ENCODE data around the gene CR1. TPM values are rescaled to one million over a fixed set of nuclear protein-coding genes. Genes with fewer than 3 reads are reported as not detected.

The CR1 gene
- total RNA-seq, 4 donors from 2014 or later, result 1.5 to 12.0 (median 3.3) TPM

GRCh38 chr1:207603777-207604176 lies 107.8 kb downstream of the CR1 start:
- Histone ChIP-seq H3K9me3 (no peaks in the 10 kb centered on the region), H3K27me3 (no peaks in the 10 kb centered on the region), H3K4me3 (no peak overlapping the region), H3K36me3 (no peaks in the 10 kb centered on the region), H3K27ac (no peak overlapping the region), H3K4me1 (no peaks in the 10 kb centered on the region)
- intact Hi-C loops (cut with DNase I; ENCODE audit: low total_unique reads) (no loop called here), in situ Hi-C loops (cut with MboI; ENCODE audit: low pct_ligation_motif_present in 1 of 4, low pct_unique_long_range_greater_than_20kb in 1 of 4, low sequenced_read_pairs in 3 of 4) (no loop called here)
- 53 to 61% methylated on average over 6 of the region's 6 CpGs for WGBS, 2 donors (ENCODE audit: low coverage in 1 of 2)
- no peak for TF ChIP-seq POLR2AphosphoS5 (IDR thresholded peaks at IDR 0.05)
- DNase-seq, result no peak

- Histone ChIP-seq H3K36me3 (no peaks in the 10 kb centered on the region), H3K27me3 (no peaks in the 10 kb centered on the region), H3K27ac (no peak overlapping the region), H3K4me3 (no peak overlapping the region), H3K9me3 (no peaks in the 10 kb centered on the region), H3K4me1 (no peaks in the 10 kb centered on the region)
- in situ Hi-C loops (cut with MboI; ENCODE audit: low pct_ligation_motif_present in 1 of 4, low pct_unique_long_range_greater_than_20kb in 1 of 4, low sequenced_read_pairs in 3 of 4), result no loop called here
- intact Hi-C loops (cut with DNase I; ENCODE audit: low total_unique reads), result no loop called here
- no peak for TF ChIP-seq EP300 (IDR thresholded peaks at IDR 0.05; ENCODE audit: low read depth)
- no peak for TF ChIP-seq POLR2A (IDR thresholded peaks at IDR 0.05)
- no peak for TF ChIP-seq POLR2AphosphoS5 (IDR thresholded peaks at IDR 0.05)
- TF ChIP-seq CTCF (IDR thresholded peaks at IDR 0.05), result no peak
- no peak for DNase-seq
- WGBS, 2 donors (ENCODE audit: low coverage in 1 of 2), result 89 to 92% methylated on average over 6 to 7 of the region's 7 CpGs
Measured at GRCh38 chr1:207605444-207606361, 109.7 kb downstream of the CR1 start.

- H3K4me3 ChIP-seq, result no peak overlapping the region
- in situ Hi-C loops (cut with MboI; ENCODE audit: low pct_ligation_motif_present in 1 of 4, low pct_unique_long_range_greater_than_20kb in 1 of 4, low sequenced_read_pairs in 3 of 4), result no loop called here
Measured at GRCh38 chr1:207606362-207606755, 110.4 kb downstream of the CR1 start.

GRCh38 chr1:207612762-207613161 lies 116.8 kb downstream of the CR1 start:
- no peaks in the 10 kb centered on the region for H3K27me3 ChIP-seq
- intact Hi-C loops (cut with DNase I; ENCODE audit: low total_unique reads), result no loop called here
- H3K36me3 ChIP-seq, result no peaks in the 10 kb centered on the region
- H3K9me3 ChIP-seq, result no peaks in the 10 kb centered on the region
- no peak for DNase-seq
- in situ Hi-C loops (cut with MboI; ENCODE audit: low pct_ligation_motif_present in 1 of 4, low pct_unique_long_range_greater_than_20kb in 1 of 4, low sequenced_read_pairs in 3 of 4), result no loop called here
- H3K27ac ChIP-seq, result no peak overlapping the region
- H3K4me3 ChIP-seq, result no peak overlapping the region
- TF ChIP-seq EP300 (IDR thresholded peaks at IDR 0.05; ENCODE audit: low read depth) (no peak), POLR2AphosphoS5 (IDR thresholded peaks at IDR 0.05) (no peak), POLR2A (IDR thresholded peaks at IDR 0.05) (no peak), CTCF (IDR thresholded peaks at IDR 0.05) (no peak)
- 83% methylated on average over 11 of the region's 11 CpGs; no CpG with 5 or more reads in 1 of the 2 donors for WGBS, 2 donors (ENCODE audit: low coverage in 1 of 2)
- no peaks in the 10 kb centered on the region for H3K4me1 ChIP-seq

More at GRCh38 chr1:207606362-207606755, 110.4 kb downstream of the CR1 start:
- H3K36me3 ChIP-seq, result no peaks in the 10 kb centered on the region
- 82 to 87% methylated on average over 2 of the region's 2 CpGs for WGBS, 2 donors (ENCODE audit: low coverage in 1 of 2)
- no peak overlapping the region for H3K27ac ChIP-seq
- H3K4me1 ChIP-seq, result no peaks in the 10 kb centered on the region
- TF ChIP-seq POLR2AphosphoS5 (IDR thresholded peaks at IDR 0.05), result no peak
- TF ChIP-seq POLR2A (IDR thresholded peaks at IDR 0.05), result no peak
- TF ChIP-seq EP300 (IDR thresholded peaks at IDR 0.05; ENCODE audit: low read depth), result no peak
- TF ChIP-seq CTCF (IDR thresholded peaks at IDR 0.05), result no peak
- no peak for DNase-seq
- H3K27me3 ChIP-seq, result no peaks in the 10 kb centered on the region
- H3K9me3 ChIP-seq, result no peaks in the 10 kb centered on the region
- intact Hi-C loops (cut with DNase I; ENCODE audit: low total_unique reads), result no loop called here

Data from transverse colon (tissue), 4 donors.